Neutrophil (primary cell): ENCODE measurements around the gene ZNRF3.
"Not testable (repeated sequence)": the region's sequence is repeated elsewhere in the genome, so short reads cannot be mapped to it uniquely, and the experiment has no call there.

ENCODE experiments used
- H3K27ac ChIP-seq: fragments of 200-600 bp; sonication (generic); 2 replicates; pipeline ENCODE4 v1.5.1; 2016; ENCODE audit warnings: mild to moderate bottlenecking, moderate library complexity
- H3K27me3 ChIP-seq: fragments of 200-600 bp; sonication (generic); 2 replicates; pipeline ENCODE4 v1.6.0; 2016; ENCODE audit warnings: mild to moderate bottlenecking
- H3K36me3 ChIP-seq: fragments of 200-600 bp; sonication (generic); 2 replicates; pipeline ENCODE4 v1.5.1; 2017
- H3K4me1 ChIP-seq, 2 experiments: fragments of 200-600 bp in 1 of 2; sonication (generic) in 1 of 2; 1 replicate in 1 of 2; 2 replicates in 1 of 2; pipeline versions ENCODE4 v1.5.1 to v1.6.1; 2013 to 2016; ENCODE audit warnings: low read depth in 1 of 2, low read length in 1 of 2, mild to moderate bottlenecking in 1 of 2, moderate library complexity in 1 of 2; ENCODE audit not compliant: control insufficient read depth in 1 of 2, insufficient read depth in 1 of 2
- H3K4me3 ChIP-seq, 2 experiments: fragments of 200-600 bp in 1 of 2; sonication (generic) in 1 of 2; 1 replicate in 1 of 2; 2 replicates in 1 of 2; pipeline ENCODE4 v1.5.1; 2013 to 2016; ENCODE audit warnings: low read depth in 1 of 2, low read length in 1 of 2, mild to moderate bottlenecking in 1 of 2, moderate library complexity in 1 of 2
- H3K9me3 ChIP-seq: fragments of 200-600 bp; sonication (generic); 2 replicates; pipeline ENCODE4 v1.5.1; 2016
- CTCF ChIP-seq: fragments of 200-600 bp; sonication (generic); IDR thresholded peaks from 2 replicates; pipeline ENCODE4 v1.5.1; 2016; ENCODE audit warnings: antibody characterized with exemption

The ZNRF3 gene

GRCh38 chr22:28864878-28865596 is 18.3 kb upstream of the ZNRF3 start:
- Histone ChIP-seq H3K4me3 (no peak overlapping the region), H3K27me3 (no peaks in the 10 kb centered on the region), H3K9me3 (no peaks in the 10 kb centered on the region), H3K36me3 (no peaks in the 10 kb centered on the region), H3K4me1 (no peaks in the 10 kb centered on the region), H3K27ac (no peak overlapping the region)
- TF ChIP-seq CTCF = no peak

DNA sequence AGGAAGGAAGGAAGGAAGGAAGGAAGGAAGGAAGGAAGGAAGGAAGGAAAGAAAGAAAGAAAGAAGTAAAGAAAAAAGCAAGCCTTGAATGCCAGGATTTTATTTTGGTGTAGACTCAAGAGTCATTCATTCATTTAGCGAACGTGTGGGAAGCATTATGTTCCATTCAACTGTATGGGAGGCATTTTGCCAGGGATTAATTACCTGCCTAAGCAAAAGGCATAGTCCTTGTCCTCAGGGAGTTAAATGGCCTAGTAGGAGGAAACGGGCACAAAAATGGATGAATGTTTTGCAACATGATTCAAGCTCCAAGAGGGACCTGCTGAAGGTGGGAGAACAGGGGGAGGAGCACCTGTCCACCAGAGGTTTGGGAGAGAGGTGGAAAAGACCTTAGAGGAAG is 16.2 kb upstream of the ZNRF3 start:
- Histone ChIP-seq H3K27ac (no peak overlapping the region), H3K36me3 (no peaks in the 10 kb centered on the region), H3K4me3 (no peak overlapping the region), H3K27me3 (no peaks in the 10 kb centered on the region), H3K9me3 (no peaks in the 10 kb centered on the region), H3K4me1 (no peaks in the 10 kb centered on the region)
- TF ChIP-seq CTCF = no peak

- not testable (repeated sequence) for H3K9me3 ChIP-seq, H3K4me3 ChIP-seq, H3K27ac ChIP-seq, H3K36me3 ChIP-seq, H3K4me1 ChIP-seq, H3K27me3 ChIP-seq
Measured at GRCh38 chr22:28868389-28868788, 15.0 kb upstream of the ZNRF3 start.

DNA sequence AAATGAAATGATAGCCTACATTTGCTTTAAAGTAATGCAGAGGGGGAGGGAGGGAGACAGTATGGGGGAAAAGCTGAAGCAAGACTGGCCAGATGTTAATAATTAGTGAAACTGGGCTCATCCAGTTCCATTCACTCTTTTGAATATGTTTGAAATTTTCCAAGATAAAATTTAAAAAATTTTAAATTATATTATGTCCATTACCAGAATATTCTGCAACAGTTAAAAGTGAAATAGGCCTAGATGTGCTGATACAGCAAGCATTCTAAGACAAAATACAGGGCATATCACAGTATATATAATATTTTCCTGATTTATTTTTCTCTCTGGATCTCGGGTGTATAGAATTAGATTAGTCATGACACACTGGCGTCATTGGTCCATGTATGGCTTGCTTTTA is 13.6 kb upstream of the ZNRF3 start:
- no peak overlapping the region for H3K4me3 ChIP-seq
- no peak for TF ChIP-seq CTCF
- no peak overlapping the region for H3K27ac ChIP-seq
- no peaks in the 10 kb centered on the region for H3K36me3 ChIP-seq
- no peaks in the 10 kb centered on the region for H3K9me3 ChIP-seq
- H3K4me1 ChIP-seq = no peaks in the 10 kb centered on the region
- peaks cover 3% of the 10 kb centered on the region for H3K27me3 ChIP-seq

GRCh38 chr22:28873183-28873963 is 10.0 kb upstream of the ZNRF3 start:
- Histone ChIP-seq H3K36me3 (no peaks in the 10 kb centered on the region), H3K27ac (no peak overlapping the region), H3K4me1 (no peaks in the 10 kb centered on the region), H3K4me3 (no peak overlapping the region), H3K9me3 (no peaks in the 10 kb centered on the region), H3K27me3 (peaks cover 3% of the 10 kb centered on the region)
- no peak for TF ChIP-seq CTCF

GRCh38 chr22:28874061-28874460 is 9.3 kb upstream of the ZNRF3 start:
- Histone ChIP-seq H3K27me3 (peaks cover 3% of the 10 kb centered on the region), H3K27ac (no peak overlapping the region), H3K4me1 (no peaks in the 10 kb centered on the region), H3K36me3 (no peaks in the 10 kb centered on the region), H3K4me3 (no peak overlapping the region), H3K9me3 (no peaks in the 10 kb centered on the region)
- no peak for TF ChIP-seq CTCF
